Measurements from ENCODE around the gene PNPT1.

The PNPT1 gene

GRCh38 chr2:55585451-55586080, 108.1 kb downstream of the PNPT1 start:
- no peak overlapping the region for H3K27ac ChIP-seq
- peak; percentile 20 for DNase-seq (ENCODE audit: low spot score)
- TF ChIP-seq CTCF (conservative IDR thresholded peaks at IDR 0.05; ENCODE audit: low read depth), result no peak
- CTCF ChIA-PET, result no interaction called here
- POLR2A ChIA-PET (ENCODE audit: low non-redundant PET), result no interaction called here
